ENCODE data around the gene TRAPPC10.

TRAPPC10 gene

DNA sequence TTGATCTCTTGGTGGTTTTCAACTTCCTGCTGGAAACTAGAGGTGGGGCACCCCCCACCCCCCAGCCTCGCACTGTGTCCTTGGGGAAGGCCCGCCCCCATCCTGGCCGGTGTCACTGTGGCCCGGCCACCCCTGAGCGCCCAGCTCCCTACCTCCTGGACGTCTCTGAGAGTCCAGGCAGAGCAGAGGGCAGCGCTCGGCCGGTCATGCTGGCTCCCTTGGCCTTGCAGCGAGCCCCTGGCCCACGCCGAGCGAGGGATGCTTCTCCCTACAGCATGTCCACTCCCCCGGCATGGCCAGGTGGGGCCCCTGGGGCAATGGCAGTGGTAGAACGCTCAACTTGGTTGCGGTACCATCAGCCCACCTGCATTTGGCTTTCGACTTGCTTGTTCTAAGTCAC is 28.7 kb upstream of the TRAPPC10 start:
- no peak for DNase-seq (ENCODE audit: low spot score)

- DNase-seq (ENCODE audit: low spot score): no peak
Measured at GRCh38 chr21:43983860-43984420, 28.2 kb upstream of the TRAPPC10 start.

GRCh38 chr21:43984905-43985689 is 27.0 kb upstream of the TRAPPC10 start:
- no peak for DNase-seq (ENCODE audit: low spot score)

GRCh38 chr21:43985690-43986251 is 26.3 kb upstream of the TRAPPC10 start:
- no peak for DNase-seq (ENCODE audit: low spot score)

- no peak for DNase-seq (ENCODE audit: low spot score)
Measured at GRCh38 chr21:43986544-43987451, 25.3 kb upstream of the TRAPPC10 start.

GRCh38 chr21:43987509-43987908 is 24.6 kb upstream of the TRAPPC10 start:
- no peak for DNase-seq (ENCODE audit: low spot score)

- no peak for DNase-seq (ENCODE audit: low spot score)
Measured at GRCh38 chr21:43988016-43988415, 24.1 kb upstream of the TRAPPC10 start.

DNA sequence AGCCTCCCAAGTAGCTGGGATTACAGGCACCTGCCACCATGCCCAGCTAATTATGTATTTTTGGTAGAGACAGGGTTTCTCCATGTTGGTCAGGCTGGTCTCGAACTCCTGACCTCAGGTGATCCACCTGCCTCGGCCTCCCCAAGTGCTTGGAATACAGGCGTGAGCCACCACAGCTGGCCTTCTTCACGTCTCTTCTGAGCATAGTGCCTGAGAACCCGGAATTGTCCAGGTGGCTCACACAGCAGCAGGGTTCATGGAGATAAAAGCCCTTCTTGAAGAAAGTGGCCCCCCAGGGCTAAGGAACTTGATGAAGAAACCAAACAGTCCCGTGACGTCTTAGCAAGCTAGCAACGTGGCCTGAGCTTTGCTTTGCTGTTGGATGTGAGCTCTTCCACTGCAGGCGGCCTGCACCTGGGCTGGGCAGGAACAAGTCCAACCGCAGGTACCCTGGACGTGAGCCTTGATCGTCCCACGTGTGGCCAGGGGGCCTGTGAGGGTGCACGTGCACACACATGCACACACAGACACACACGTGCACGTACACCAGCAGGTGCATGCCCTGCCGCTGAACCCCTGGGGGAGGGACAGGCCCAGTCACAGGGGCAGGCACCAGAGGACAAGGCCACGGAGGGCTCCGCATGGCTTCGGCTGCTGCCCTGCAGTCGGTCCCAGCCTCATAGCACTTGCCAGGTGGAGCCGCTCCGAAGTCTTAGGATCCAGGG is 23.4 kb upstream of the TRAPPC10 start:
- no peak for DNase-seq (ENCODE audit: low spot score)

DNA sequence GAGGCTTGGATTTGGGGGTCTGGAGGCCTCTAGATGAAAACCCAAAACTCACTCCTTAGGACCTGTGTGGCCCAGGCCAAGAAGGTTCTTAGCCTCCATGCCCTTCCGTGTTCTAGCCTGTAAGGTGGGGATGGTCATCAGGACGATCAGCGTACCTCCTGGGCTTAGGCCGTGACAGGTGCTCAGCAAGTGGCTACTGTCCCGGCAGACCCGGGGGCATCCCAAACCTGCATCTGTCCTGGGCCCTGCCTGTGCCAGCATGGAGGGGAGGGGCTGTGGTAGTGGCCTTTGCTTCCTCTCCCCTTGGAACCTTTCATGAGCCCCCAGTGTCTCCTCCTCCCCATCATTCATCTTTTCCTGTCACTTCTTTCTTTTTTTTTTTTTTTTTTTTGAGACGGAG is 22.7 kb upstream of the TRAPPC10 start:
- no peak for DNase-seq (ENCODE audit: low spot score)

DNA sequence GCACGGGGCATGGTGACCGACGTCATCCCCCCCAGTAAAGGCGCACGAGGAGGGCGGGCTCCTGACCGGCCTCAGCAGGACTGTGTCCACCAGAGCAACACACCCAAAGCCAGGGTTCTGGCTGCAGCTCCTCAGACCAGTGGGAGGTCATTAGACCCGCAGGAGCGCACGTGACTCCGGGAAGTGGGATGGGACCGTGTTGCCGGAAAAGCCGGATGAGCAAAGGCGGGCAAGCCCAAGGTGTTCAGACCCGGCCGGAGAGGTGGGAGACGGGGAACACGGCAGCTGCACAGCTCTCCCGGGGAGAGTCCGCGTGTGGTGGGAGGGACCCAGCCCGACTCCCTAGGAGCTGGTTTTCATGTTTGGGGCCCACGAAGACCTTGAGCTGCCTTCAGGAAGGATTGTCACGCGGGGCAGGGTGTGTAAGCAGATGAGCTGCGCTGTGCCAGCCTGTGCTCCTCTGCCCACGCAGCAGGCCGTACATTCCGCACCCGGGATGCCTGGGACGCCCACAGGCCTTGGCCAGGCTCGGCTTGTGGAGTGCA is 20.6 kb upstream of the TRAPPC10 start:
- DNase-seq (ENCODE audit: low spot score): no peak

GRCh38 chr21:43992121-43992520 is 20.0 kb upstream of the TRAPPC10 start:
- no peak for DNase-seq (ENCODE audit: low spot score)

GRCh38 chr21:43993420-43993934 is 18.6 kb upstream of the TRAPPC10 start:
- DNase-seq (ENCODE audit: low spot score): no peak

DNA sequence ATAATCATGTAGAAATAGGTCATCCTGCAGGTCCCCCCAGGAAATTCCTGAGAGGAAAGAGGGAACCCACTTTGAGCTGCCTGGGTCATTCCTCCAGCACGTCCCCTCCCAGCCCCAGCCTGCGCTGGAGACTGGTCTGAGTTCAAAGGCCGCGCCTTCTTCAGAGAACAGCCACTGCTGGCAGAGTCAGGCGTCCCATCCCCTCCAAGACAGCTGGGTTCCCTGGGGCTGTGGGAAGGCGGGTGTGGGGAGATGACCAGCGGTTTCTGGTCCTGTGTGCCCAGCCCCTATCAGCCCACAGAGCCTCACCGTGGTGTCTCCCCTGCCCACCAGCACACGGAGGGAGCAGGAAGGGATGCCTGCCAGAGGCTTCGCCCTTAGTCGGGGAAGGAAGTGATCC is 18.0 kb upstream of the TRAPPC10 start:
- no peak for DNase-seq (ENCODE audit: low spot score)

DNA sequence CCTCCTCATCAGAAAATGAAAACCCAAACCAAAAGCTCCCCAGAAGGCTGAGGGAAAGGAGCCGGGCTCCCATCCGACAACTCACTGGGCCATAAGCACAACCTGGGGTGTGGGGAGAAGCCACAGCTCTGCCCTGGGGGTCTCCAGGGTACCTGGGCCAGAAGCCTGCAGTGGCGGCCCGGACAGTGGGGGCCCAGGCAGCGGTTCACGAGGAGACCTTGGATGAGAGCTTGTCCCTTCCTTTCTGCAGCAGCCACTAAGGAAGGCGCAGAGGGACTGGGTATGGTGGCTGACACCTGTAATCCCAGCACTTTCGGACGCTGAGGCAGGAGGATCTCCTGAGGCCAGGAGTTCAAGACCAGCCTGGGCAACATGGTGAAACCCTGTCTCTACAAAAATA is 17.5 kb upstream of the TRAPPC10 start:
- DNase-seq (ENCODE audit: low spot score): no peak

DNA sequence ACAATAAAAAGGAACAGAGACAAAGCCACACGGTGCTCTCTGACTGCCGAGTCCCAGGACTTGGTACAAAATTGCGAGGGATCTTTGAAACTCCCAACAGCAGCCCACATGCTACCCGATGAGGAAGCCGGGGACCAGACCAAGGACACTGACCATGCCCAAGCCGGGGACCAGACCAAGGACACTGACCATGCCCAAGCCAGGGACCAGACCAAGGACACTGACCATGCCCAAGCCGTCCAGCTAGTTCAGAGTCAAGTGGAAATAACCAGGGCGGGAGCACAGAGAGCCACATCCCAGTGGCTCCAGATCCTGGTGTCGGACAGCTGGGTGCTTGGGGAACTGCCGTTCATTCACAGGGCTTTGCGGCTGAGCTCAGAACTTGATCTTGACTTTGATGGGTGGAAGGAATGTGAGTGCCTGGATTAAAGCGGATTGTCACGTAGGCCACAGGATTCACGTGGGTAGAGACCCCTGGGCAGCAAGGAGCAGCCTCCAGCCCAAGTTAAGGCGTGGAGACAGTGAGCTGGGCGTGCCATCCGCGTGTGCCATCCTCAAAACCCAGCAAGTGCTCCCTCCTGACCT is 16.5 kb upstream of the TRAPPC10 start:
- no peak for DNase-seq (ENCODE audit: low spot score)

DNA sequence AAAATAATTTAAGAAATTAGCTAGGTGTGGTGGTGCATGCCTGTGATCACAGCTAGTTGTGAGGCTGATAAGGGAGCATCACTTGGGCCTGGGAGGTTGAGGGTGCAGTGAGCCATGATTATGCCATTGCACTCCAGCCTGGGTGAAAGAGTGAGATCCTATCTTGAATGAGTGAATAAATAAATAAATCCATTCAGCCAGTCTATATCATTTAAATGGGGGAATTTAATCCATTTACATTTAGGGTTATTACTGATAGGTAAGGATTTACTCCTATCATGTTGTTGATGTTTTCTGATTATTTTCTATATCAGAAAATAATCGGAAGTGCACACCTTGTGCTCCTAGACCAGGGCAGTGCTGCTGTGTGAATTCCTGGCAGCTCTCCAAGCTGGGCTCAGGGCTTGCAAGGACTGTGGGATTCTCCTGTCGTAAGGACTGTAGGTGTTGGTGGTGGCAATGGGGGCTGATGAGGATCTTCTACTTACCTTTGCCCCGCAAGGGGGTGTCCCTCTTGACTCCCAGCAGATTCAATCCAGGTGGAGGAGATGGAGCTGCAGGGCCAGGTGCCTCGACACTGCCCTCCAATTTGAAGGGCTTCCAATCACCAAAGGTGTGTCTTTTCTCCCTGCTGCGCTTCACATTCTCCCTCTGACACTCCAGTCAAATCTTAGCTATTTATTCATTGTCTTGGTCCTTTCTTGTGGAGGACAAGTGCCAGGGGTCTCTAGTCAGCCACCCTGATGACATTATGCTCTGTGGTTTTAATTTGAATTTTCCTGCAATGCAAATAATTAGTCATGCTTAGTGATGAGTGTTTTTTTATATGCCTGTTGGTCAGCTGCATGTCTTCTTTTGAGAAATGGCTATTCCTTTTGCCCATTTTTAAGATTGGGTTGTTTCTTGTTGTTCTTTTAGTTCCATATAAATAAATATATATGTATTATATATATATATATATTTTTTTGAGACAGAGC is 14.1 kb upstream of the TRAPPC10 start:
- no peak for DNase-seq (ENCODE audit: low spot score)

DNA sequence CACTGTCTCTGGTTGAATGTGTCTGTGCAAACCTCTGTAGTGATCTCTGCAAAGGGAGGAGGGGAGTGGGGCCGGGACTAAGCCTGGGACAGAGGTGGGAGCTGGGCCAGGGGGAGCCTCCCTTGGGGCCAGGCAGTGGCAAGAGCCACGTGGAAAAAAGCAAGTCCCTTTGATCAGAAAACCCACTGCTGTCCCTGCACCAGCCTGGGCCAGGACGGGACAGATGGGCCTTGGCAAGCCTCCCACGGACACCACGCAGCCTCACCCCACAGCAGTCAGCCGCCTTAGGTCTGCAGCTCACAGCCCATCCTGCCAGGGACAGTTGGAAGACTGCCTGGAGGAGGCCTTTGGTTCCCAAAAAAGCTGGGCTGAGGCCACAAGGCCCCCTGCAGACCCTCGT is 11.7 kb upstream of the TRAPPC10 start:
- no peak for DNase-seq (ENCODE audit: low spot score)

GRCh38 chr21:44002511-44002910 is 9.6 kb upstream of the TRAPPC10 start:
- no peak for DNase-seq (ENCODE audit: low spot score)

- DNase-seq (ENCODE audit: low spot score): no peak
Measured at GRCh38 chr21:44003307-44003966, 8.7 kb upstream of the TRAPPC10 start.

Measured in left forelimb (tissue), 1 donor.